ENCODE results near the gene HOXD8. TPM values are rescaled to one million over a fixed set of nuclear protein-coding genes. Genes with fewer than 3 reads are reported as not detected.

HOXD8 gene
- total and polyA plus RNA-seq, 2 of the 8 experiments (the other 6 are each of a cell fraction or from before 2014, with no cell fraction given), result not detected

DNA sequence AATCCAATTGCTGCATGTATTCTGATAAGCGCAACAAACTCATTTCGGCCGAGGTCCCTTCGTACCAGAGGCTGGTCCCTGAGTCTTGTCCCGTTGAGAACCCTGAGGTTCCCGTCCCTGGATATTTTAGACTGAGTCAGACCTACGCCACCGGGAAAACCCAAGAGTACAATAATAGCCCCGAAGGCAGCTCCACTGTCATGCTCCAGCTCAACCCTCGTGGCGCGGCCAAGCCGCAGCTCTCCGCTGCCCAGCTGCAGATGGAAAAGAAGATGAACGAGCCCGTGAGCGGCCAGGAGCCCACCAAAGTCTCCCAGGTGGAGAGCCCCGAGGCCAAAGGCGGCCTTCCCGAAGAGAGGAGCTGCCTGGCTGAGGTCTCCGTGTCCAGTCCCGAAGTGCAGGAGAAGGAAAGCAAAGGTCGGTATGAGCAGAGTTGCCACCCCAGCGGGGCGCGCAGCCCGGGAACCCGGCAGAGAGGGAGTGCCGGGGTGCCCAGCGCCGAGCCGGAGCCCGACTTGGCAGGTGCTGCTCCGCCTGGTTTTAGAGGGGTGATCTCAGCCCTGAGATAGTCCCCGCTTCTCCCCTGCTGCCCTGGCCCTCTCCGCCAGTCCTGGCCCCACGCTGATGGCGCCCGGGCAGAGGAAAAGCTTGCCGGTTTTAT lies 12.2 kb upstream of the HOXD8 start (continued):
- no peak for TF ChIP-seq TAF7 (optimal IDR thresholded peaks at IDR 0.05; ENCODE audit: borderline replicate concordance, low read depth, low read length)
- TF ChIP-seq HDAC6 (IDR thresholded peaks at IDR 0.05; ENCODE audit: low read depth, low read length), result no peak
- TF ChIP-seq SIRT6 (IDR thresholded peaks at IDR 0.05; ENCODE audit: low read length), result no peak
